ENCODE data around the gene OR9Q1. TPM values are rescaled to one million over a fixed set of nuclear protein-coding genes. Genes with fewer than 3 reads are reported as not detected.

The OR9Q1 gene
- total and polyA plus RNA-seq, 2 donors (not counting 1 experiment from before 2014, with no cell fraction given): not detected

DNA sequence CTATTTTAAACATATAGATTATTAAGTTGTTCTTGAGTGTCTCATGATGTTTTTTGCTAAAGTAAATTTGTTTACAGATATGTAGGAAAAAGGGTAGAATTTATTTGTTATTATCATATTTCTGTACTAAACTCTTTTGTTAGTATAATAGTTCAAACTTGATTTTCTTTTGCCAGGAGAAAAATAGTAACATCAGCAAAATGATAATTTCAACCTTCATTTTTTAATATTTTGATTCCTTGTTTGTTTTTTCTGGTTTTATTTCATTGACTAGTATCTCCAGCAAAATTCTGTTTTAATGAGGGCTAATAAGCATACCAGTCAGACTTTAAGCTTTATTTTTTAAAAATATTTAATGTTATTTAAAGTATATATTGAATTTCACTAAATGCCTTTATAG lies 192.8 kb downstream of the OR9Q1 start:
- Histone ChIP-seq H3K4me1 (ENCODE audit: control insufficient read depth, extremely low read depth, insufficient read depth, low read length) (no peaks in the 10 kb centered on the region), H3K27ac (ENCODE audit: insufficient read depth, low read length) (no peak overlapping the region), H4K20me1 (ENCODE audit: control insufficient read depth, extremely low read depth, insufficient read depth, low read length) (no peaks in the 10 kb centered on the region), H3K27me3 (ENCODE audit: control insufficient read depth, insufficient read depth, low read length) (no peaks in the 10 kb centered on the region), H3K9ac (ENCODE audit: insufficient read depth, low read length) (no peak overlapping the region), H3K9me3 (ENCODE audit: control insufficient read depth, insufficient read depth, low read depth, low read length) (no peaks in the 10 kb centered on the region), H3K4me3 (replicated peaks in 1 of 4; ENCODE audit: control extremely low read depth in 1 of 4, insufficient read depth in 1 of 4, low read depth in 3 of 4, low read length in 4 of 4) (no peak overlapping the region), H3K79me2 (ENCODE audit: control insufficient read depth, insufficient read depth, low read length) (no peaks in the 10 kb centered on the region), H3K4me2 (ENCODE audit: extremely low read depth, insufficient read depth, low read length) (no peak overlapping the region), H3K36me3 (ENCODE audit: control insufficient read depth, insufficient read depth, low read length) (no peaks in the 10 kb centered on the region), H2AFZ (ENCODE audit: low read length) (no peak overlapping the region)
- no peak for TF ChIP-seq EZH2 (IDR thresholded peaks at IDR 0.05; ENCODE audit: low read length, missing control alignments)
- no peak for DNase-seq (ENCODE audit: low read depth in 2 of 2)

DNA sequence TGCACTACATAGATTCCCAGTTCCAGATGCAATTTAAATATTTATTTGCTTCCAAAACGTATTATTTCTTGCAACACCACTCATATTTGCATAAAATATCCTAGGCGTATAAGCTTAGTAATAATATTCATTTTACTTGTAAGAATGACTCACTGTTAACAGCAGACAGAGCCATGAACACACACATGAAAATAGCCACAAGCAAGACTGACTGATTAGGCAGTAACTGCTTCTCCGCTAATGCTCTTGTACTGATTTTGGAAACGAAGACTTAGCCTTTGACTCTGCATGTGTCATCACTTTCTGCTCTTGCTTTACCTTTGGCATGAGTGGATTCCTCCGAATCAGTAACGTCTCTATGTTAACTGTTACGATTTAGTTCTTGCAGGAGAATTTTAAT lies 199.0 kb downstream of the OR9Q1 start:
- no peak overlapping the region for H3K4me2 ChIP-seq (ENCODE audit: extremely low read depth, insufficient read depth, low read length)
- no peak for TF ChIP-seq EZH2 (IDR thresholded peaks at IDR 0.05; ENCODE audit: low read length, missing control alignments)
- H3K27ac ChIP-seq (ENCODE audit: insufficient read depth, low read length): no peak overlapping the region
- H3K9me3 ChIP-seq (ENCODE audit: control insufficient read depth, insufficient read depth, low read depth, low read length): no peaks in the 10 kb centered on the region
- DNase-seq (ENCODE audit: low read depth in 2 of 2): no peak
- H3K4me3 ChIP-seq (replicated peaks in 1 of 4; ENCODE audit: control extremely low read depth in 1 of 4, insufficient read depth in 1 of 4, low read depth in 3 of 4, low read length in 4 of 4): no peak overlapping the region
- no peaks in the 10 kb centered on the region for H3K36me3 ChIP-seq (ENCODE audit: control insufficient read depth, insufficient read depth, low read length)
- H3K9ac ChIP-seq (ENCODE audit: insufficient read depth, low read length): no peak overlapping the region
- no peaks in the 10 kb centered on the region for H4K20me1 ChIP-seq (ENCODE audit: control insufficient read depth, extremely low read depth, insufficient read depth, low read length)
- H3K27me3 ChIP-seq (ENCODE audit: control insufficient read depth, insufficient read depth, low read length): no peaks in the 10 kb centered on the region
- H3K79me2 ChIP-seq (ENCODE audit: control insufficient read depth, insufficient read depth, low read length): no peaks in the 10 kb centered on the region
- H3K4me1 ChIP-seq (ENCODE audit: control insufficient read depth, extremely low read depth, insufficient read depth, low read length): no peaks in the 10 kb centered on the region
- H2AFZ ChIP-seq (ENCODE audit: low read length): no peak overlapping the region

DNA sequence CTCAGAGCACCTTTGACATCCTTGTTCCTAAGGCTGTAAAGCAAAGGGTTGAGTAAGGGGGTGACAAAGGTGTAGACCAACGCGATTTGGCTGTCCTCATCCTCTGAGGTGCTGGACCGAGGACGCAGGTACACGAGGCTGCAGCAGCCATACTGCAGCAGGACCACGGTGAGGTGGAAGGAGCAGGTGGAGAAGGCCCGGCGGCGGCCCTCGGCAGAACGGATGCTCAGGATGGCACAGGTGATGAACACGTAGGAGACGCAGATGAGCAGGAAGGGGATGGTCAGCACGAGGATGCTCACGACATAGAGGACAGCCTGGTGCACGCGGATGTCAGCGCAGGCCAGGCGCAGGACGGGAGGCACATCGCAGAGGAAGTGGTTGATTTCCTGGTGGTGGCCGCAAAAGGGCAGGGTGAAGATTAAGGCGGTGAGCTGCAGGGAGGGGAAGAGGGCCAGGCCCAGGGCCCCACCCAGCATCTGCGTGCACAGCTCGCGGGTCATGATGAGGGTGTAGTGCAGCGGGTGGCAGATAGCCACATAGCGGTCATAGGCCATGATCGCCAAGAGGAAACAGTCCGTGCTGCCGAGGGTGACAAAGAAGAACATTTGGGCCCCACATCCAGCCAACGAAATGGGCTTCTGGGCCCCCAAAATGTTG lies 204.4 kb downstream of the OR9Q1 start:
- no peak for TF ChIP-seq EZH2 (IDR thresholded peaks at IDR 0.05; ENCODE audit: low read length, missing control alignments)
- TF ChIP-seq, protein P1, sequence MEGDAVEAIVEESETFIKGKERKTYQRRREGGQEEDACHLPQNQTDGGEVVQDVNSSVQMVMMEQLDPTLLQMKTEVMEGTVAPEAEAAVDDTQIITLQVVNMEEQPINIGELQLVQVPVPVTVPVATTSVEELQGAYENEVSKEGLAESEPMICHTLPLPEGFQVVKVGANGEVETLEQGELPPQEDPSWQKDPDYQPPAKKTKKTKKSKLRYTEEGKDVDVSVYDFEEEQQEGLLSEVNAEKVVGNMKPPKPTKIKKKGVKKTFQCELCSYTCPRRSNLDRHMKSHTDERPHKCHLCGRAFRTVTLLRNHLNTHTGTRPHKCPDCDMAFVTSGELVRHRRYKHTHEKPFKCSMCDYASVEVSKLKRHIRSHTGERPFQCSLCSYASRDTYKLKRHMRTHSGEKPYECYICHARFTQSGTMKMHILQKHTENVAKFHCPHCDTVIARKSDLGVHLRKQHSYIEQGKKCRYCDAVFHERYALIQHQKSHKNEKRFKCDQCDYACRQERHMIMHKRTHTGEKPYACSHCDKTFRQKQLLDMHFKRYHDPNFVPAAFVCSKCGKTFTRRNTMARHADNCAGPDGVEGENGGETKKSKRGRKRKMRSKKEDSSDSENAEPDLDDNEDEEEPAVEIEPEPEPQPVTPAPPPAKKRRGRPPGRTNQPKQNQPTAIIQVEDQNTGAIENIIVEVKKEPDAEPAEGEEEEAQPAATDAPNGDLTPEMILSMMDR (conservative IDR thresholded peaks at IDR 0.05 in 1 of 2, IDR thresholded peaks at IDR 0.05 in 1 of 2; ENCODE audit: low read depth in 1 of 2, low read length in 2 of 2): no peak
- Histone ChIP-seq H3K27me3 (ENCODE audit: control insufficient read depth, insufficient read depth, low read length) (no peaks in the 10 kb centered on the region), H3K9ac (ENCODE audit: insufficient read depth, low read length) (no peak overlapping the region), H3K4me3 (replicated peaks in 1 of 4; ENCODE audit: control extremely low read depth in 1 of 4, insufficient read depth in 1 of 4, low read depth in 3 of 4, low read length in 4 of 4) (no peak overlapping the region), H3K4me1 (ENCODE audit: control insufficient read depth, extremely low read depth, insufficient read depth, low read length) (no peaks in the 10 kb centered on the region), H4K20me1 (ENCODE audit: control insufficient read depth, extremely low read depth, insufficient read depth, low read length) (no peaks in the 10 kb centered on the region), H3K9me3 (ENCODE audit: control insufficient read depth, insufficient read depth, low read depth, low read length) (no peaks in the 10 kb centered on the region), H3K79me2 (ENCODE audit: control insufficient read depth, insufficient read depth, low read length) (no peaks in the 10 kb centered on the region), H3K36me3 (ENCODE audit: control insufficient read depth, insufficient read depth, low read length) (no peaks in the 10 kb centered on the region), H3K4me2 (ENCODE audit: extremely low read depth, insufficient read depth, low read length) (no peak overlapping the region), H3K27ac (ENCODE audit: insufficient read depth, low read length) (no peak overlapping the region), H2AFZ (ENCODE audit: low read length) (no peak overlapping the region)
- DNase-seq (ENCODE audit: low read depth in 2 of 2): no peak

Other genes with a start within 250 kb of the OR9Q1 start
- not detected in 2 replicates for gene OR6Q1, start 7.1 kb downstream of the OR9Q1 start, total RNA-seq
- not detected in 2 replicates for gene OR6Q1, start 7.1 kb downstream of the OR9Q1 start, polyA plus RNA-seq
- gene OR9I1, start 101.6 kb downstream of the OR9Q1 start, total RNA-seq: not detected in 2 replicates
- gene OR9I1, start 101.6 kb downstream of the OR9Q1 start, polyA plus RNA-seq: not detected in 2 replicates
- not detected in 2 replicates for gene OR9Q2, start 165.2 kb downstream of the OR9Q1 start, total RNA-seq
- gene OR9Q2, start 165.2 kb downstream of the OR9Q1 start, polyA plus RNA-seq: not detected in 2 replicates
- gene OR1S2, start 180.3 kb downstream of the OR9Q1 start, total RNA-seq: not detected in 2 replicates
- gene OR1S2, start 180.3 kb downstream of the OR9Q1 start, polyA plus RNA-seq: not detected in 2 replicates
- gene OR1S1, start 188.8 kb downstream of the OR9Q1 start, total RNA-seq: not detected in 2 replicates
- gene OR1S1, start 188.8 kb downstream of the OR9Q1 start, polyA plus RNA-seq: not detected in 2 replicates
- not detected in 2 replicates for gene OR10Q1, start 205.0 kb downstream of the OR9Q1 start, total RNA-seq
- gene OR10Q1, start 205.0 kb downstream of the OR9Q1 start, polyA plus RNA-seq: 0.24 TPM in 1 of 2 replicates, not detected in the other
- gene OR10W1, start 244.4 kb downstream of the OR9Q1 start, total RNA-seq: not detected in 2 replicates
- not detected in 2 replicates for gene OR10W1, start 244.4 kb downstream of the OR9Q1 start, polyA plus RNA-seq

Measured in fibroblast of lung (primary cell).